Measurements from ENCODE around the gene EXOC8.

The EXOC8 gene

DNA sequence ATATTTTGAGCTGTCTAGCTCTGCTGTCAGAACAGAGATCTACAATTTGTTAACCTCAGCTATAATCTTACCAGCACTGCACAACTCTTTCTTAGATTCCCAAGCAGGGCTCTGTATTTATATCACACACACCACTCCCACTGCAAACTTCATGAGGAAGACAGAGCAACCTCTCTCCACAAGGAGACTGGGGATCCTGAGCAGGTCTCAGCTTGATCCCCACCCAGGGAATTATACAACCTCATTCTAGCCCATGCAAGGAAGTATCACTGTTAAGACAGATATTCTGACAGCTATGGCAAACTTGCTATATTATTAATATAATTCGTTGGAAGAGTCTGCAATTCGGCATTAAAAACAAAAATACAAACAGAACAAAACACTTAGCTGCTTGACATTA lies 44.1 kb upstream of the EXOC8 start:
- no peak overlapping the region for H3K4me3 ChIP-seq (replicated peaks; ENCODE audit: low read depth, low read length)
- TF ChIP-seq, protein P1, sequence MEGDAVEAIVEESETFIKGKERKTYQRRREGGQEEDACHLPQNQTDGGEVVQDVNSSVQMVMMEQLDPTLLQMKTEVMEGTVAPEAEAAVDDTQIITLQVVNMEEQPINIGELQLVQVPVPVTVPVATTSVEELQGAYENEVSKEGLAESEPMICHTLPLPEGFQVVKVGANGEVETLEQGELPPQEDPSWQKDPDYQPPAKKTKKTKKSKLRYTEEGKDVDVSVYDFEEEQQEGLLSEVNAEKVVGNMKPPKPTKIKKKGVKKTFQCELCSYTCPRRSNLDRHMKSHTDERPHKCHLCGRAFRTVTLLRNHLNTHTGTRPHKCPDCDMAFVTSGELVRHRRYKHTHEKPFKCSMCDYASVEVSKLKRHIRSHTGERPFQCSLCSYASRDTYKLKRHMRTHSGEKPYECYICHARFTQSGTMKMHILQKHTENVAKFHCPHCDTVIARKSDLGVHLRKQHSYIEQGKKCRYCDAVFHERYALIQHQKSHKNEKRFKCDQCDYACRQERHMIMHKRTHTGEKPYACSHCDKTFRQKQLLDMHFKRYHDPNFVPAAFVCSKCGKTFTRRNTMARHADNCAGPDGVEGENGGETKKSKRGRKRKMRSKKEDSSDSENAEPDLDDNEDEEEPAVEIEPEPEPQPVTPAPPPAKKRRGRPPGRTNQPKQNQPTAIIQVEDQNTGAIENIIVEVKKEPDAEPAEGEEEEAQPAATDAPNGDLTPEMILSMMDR (IDR thresholded peaks at IDR 0.05; ENCODE audit: low read length, missing control alignments): no peak
- no peak for DNase-seq (ENCODE audit: low read depth)

DNA sequence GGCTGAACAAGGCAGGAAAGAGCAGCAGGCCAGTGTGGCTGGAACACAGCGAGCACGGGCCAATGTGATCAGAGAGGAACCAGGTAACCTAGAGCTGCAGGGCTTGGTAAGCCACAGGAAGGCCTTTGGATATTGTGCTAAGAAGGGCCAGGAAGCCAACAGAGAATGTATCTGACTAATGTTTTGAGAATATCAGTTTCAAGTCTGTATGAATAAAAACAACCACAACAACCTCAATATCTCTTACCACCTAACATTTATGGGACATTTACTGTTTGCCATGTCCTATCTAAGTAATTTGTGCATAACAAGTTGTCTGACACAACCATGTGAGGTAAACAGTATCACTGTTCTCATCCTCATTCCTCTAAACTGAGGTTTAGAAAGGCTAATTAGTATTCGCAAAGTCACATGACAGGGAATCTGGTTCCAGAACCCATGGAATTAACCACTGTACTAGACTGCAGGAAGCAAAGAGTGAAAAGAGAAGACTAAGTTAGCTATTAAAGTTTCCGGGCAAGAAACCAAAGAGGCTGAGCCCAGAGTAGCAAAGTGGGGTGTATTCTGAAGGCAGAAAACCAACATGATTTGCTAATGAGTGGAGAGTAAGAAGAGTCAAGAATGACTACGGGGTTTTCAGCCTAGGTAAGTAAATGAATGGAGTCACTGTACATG lies 39.4 kb upstream of the EXOC8 start:
- no peak for DNase-seq (ENCODE audit: low read depth)
- H3K4me3 ChIP-seq (replicated peaks; ENCODE audit: low read depth, low read length): no peak overlapping the region
- TF ChIP-seq, protein P1 (IDR thresholded peaks at IDR 0.05; ENCODE audit: low read length, missing control alignments): no peak

- DNase-seq (ENCODE audit: low read depth): no peak
- TF ChIP-seq, protein P1 (IDR thresholded peaks at IDR 0.05; ENCODE audit: low read length, missing control alignments): no peak
- H3K4me3 ChIP-seq (replicated peaks; ENCODE audit: low read depth, low read length): no peak overlapping the region
Measured at GRCh38 chr1:231376101-231376500, 38.4 kb upstream of the EXOC8 start.

DNA sequence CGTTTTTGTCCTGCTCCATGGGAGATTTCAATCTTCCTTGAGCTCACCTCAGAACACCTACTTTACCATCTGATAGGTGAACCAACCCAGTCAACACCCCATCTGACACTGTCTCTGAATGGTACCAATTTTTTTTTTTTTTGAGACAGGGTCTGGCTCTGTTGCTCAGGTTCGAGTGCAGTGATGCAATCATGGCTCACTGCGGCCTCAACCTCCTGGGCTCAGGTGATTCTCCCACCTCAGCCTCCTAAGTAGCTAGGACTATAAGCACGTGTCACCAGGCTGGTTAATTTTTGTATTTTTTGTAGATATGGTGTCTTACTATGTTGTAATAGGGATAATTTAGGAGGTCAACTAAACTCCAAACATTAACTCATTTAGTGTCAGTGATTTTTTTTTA lies 36.7 kb upstream of the EXOC8 start:
- TF ChIP-seq, protein P1 (IDR thresholded peaks at IDR 0.05; ENCODE audit: low read length, missing control alignments): no peak
- no peak for DNase-seq (ENCODE audit: low read depth)
- no peak overlapping the region for H3K4me3 ChIP-seq (replicated peaks; ENCODE audit: low read depth, low read length)

- no peak overlapping the region for H3K4me3 ChIP-seq (replicated peaks; ENCODE audit: low read depth, low read length)
- TF ChIP-seq, protein P1 (IDR thresholded peaks at IDR 0.05; ENCODE audit: low read length, missing control alignments): no peak
- no peak for DNase-seq (ENCODE audit: low read depth)
Measured at GRCh38 chr1:231372501-231372900, 34.8 kb upstream of the EXOC8 start.

DNA sequence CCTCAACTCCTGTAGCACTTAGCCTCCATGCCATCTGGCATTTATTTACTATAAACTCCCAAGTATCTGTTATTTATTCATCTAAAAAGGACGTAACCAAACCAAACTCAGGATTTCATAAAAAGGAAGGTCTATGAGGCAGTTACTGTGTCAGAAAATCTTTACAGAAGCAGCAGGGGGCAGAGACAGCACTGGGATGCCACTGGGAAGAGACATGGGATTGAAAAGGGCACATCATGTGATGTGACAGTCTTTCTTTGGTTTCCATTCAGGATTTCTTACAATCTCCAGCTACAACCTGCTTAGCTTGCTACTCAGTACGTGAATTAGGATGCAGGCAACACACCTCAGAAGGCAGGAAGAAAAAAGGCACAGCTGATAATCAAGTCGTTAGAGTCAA lies 31.6 kb upstream of the EXOC8 start:
- DNase-seq (ENCODE audit: low read depth): no peak
- H3K4me3 ChIP-seq (replicated peaks; ENCODE audit: low read depth, low read length): no peak overlapping the region
- TF ChIP-seq, protein P1 (IDR thresholded peaks at IDR 0.05; ENCODE audit: low read length, missing control alignments): no peak

- no peak overlapping the region for H3K4me3 ChIP-seq (replicated peaks; ENCODE audit: low read depth, low read length)
- DNase-seq (ENCODE audit: low read depth): no peak
- TF ChIP-seq, protein P1 (IDR thresholded peaks at IDR 0.05; ENCODE audit: low read length, missing control alignments): no peak
Measured at GRCh38 chr1:231364192-231364591, 26.5 kb upstream of the EXOC8 start.

Data from fibroblast of pulmonary artery (primary cell).